GM19043 (cell line): ENCODE data around the gene NCAM1.

Experiments
- ATAC-seq: cut with Tn5 transposase; IDR thresholded peaks from one replicate; pipeline ENCODE4 v1.9.1; 2021; ENCODE audit warnings: low read depth; ENCODE audit not compliant: unreplicated experiment

Gene NCAM1

DNA sequence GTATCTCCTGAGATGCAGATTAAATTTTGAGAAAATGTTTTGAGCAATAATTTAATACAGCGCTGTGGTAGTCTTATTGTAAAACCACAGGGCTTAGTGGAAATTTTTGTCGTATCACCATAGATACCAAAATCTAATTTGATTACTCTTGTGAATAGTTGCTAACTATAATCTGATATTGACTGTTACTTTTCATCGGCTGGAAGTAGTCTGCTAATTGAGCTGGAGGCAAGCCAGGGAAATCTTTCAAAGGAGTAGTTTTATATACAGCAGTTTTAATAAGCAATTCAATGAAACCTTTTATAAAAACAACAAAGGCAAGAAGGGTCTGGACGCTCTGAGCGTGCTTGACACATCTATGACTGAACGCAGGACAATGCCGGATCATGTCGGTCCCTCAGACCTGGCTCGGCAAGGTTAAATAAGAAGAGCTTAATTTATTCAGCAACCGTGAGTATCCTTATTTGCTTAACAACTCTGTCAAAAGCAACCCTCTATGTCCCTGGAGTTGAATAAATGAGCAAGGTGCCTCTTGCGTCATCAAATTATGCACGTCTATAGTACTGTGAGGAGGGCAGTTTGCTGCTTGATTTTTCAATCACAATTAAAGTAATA lies 121.2 kb downstream of the NCAM1 start:
- no peak for ATAC-seq

DNA sequence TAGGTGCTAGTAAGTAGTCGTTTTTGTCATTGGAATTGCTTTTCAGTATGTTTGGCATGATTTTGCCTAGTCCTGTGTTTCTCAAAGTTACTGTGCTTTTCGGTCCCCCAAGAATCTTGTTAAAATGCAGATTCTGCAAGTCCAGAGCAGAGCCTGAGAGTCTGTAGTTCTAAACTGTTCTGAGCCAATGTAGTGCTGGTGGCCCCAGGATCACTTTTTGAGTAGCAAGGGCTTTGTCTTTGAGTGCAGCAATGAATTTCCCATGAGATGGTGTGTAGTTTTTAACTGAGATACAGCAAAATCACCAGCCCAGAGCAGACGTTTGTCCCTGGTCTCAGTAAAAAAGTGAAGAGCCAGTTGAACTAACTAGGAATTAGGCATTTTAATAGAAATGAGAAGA lies 122.4 kb downstream of the NCAM1 start:
- ATAC-seq, result no peak

DNA sequence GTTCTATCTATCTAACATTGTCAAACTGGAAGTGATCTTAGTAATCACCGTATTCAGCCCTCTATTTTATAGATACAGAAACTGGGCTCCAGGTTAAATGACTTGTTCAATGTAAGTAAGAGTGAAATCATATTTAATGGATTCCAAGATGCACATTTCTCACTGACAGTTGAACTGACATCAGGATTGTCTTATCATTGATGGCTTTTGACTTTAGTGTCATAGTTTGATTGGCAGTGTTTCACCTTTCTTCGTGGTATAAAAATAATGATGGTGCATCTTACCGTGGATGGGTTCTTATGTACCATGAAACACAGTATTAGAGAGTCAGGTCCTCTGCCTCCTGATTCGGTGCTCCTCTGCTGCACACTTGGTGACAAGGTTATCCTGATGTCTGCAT lies 123.1 kb downstream of the NCAM1 start:
- no peak for ATAC-seq

GRCh38 chr11:113085446-113085845 lies 124.2 kb downstream of the NCAM1 start:
- ATAC-seq, result no peak

DNA sequence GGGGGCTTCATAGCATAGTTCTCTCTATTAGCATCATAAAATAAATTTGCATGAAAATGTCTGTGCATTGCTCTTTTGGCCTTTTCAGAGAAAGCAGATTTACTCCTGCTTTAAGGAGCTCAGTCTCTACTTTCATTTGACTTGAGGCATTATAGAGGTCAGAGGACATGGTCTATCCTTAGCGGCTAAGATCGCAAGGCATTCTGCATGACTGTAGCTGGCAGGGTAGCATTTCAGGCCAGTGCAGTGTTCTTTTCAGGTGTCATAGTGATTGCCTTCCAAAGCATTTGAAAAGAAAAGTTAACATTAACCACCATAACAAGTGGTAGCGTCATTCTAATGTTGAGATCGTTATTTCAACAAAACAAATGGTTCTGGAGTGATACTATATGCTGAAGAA lies 126.5 kb downstream of the NCAM1 start:
- no peak for ATAC-seq

DNA sequence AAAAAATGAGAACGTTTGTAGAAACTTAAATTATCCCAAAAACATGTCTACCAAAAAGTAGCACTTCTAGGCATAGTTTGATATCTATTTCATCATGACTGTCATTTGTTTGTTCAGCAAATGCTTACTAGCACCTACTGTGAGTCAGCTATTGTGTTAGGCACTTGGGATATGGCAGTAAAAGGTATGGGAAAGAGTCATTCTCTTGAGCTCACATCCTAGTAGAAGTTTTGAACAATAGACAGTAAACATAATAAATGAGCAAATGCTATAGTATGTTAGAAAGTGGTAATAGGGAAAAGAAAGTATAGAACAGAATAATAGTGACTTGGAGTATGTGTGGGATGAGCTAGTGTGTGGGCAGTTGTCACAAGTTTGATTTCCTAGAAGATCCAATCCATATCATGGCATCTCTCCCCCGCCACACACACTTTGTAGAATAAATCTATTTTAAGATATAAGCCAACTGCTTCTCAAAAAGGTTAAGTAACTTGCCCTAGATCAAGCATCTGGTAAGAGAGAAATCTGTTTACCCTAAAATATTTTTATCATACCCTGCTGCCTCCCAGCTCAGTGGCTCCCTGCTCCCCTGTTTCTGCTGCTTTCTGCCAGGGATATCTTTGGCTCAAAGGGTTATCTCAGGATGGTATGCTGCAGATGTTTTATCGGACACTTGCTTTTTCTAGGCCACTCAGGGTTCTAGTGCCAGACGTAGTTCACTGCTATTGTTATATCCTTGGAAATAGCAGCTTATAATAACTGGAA lies 129.7 kb downstream of the NCAM1 start:
- no peak for ATAC-seq

DNA sequence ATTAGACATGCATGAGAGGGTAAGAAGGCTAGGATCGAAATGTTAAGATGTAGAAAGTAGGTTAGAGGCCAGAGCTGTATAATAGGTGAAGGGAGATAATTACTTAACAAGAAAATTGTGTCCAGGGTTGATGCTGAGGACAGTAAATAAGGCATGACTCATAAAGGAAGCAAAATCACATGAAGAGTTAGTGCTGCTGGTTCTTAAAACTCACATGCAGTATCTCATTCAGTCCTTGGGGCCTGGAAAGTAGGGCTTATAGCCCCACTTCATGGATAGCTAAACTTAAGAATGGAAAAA lies 130.2 kb downstream of the NCAM1 start:
- no peak for ATAC-seq

DNA sequence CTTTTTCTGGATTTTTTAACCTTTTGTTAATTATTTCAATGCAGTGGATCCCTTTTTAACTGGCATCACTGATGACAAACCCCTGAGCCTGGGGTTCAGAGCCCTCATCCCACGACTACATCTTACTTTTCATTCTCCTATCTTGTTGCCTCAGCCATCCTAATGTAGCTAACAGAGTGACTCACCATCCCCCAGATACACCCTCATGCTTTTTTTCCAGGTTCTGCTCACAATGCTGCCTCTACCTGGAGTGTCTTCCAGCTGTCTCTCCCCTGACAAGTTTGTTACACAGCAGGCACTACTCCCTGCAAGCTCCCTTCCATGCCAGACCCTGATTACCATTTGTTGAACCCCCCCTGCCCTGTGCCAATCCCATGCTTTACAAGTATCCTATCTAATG lies 135.4 kb downstream of the NCAM1 start:
- no peak for ATAC-seq

GRCh38 chr11:113103932-113104690 lies 142.9 kb downstream of the NCAM1 start:
- no peak for ATAC-seq

- no peak for ATAC-seq
Observed at GRCh38 chr11:113104691-113105251, 143.6 kb downstream of the NCAM1 start.

DNA sequence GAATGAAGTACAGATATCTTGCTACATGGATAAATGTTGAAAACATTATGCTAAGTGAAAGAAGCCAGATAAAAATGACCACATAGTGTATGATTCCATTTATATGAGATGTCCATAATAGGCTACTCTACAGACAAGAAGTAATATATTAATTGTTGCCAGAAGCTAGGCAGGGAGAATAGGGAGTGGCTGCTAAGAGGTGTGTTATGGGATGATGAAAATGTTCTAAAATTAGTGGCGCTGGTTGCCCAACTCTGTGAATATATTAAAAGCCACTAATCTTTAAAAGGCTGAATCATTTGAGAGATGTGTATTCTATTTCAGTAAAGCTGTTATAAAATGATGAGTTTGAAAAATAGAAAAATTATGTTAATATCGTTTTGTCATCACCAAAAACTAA lies 144.4 kb downstream of the NCAM1 start:
- ATAC-seq, result no peak

DNA sequence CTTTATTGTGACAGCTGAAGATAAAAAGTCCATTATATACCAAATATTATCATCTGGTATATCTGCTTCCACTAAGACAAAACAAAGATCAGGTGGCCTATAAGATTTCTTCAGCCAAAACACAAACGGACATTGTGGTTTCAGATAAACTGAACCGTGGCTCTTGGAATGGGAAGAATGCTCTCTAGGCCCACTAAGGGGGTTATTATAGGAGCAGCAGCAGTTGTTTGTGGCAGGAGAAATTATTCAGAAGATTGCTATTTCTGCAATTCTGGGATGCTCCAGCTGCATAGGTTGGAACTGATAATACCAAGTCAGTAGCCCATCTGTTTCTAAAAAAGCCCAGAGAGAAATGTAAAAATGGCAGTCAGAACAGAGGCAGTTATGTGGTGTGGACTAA lies 145.3 kb downstream of the NCAM1 start:
- no peak for ATAC-seq

GRCh38 chr11:113110046-113110445 lies 148.8 kb downstream of the NCAM1 start:
- ATAC-seq, result no peak

- no peak for ATAC-seq
Observed at GRCh38 chr11:113111156-113111555, 149.9 kb downstream of the NCAM1 start.

GRCh38 chr11:113112307-113112706 lies 151.1 kb downstream of the NCAM1 start:
- no peak for ATAC-seq

DNA sequence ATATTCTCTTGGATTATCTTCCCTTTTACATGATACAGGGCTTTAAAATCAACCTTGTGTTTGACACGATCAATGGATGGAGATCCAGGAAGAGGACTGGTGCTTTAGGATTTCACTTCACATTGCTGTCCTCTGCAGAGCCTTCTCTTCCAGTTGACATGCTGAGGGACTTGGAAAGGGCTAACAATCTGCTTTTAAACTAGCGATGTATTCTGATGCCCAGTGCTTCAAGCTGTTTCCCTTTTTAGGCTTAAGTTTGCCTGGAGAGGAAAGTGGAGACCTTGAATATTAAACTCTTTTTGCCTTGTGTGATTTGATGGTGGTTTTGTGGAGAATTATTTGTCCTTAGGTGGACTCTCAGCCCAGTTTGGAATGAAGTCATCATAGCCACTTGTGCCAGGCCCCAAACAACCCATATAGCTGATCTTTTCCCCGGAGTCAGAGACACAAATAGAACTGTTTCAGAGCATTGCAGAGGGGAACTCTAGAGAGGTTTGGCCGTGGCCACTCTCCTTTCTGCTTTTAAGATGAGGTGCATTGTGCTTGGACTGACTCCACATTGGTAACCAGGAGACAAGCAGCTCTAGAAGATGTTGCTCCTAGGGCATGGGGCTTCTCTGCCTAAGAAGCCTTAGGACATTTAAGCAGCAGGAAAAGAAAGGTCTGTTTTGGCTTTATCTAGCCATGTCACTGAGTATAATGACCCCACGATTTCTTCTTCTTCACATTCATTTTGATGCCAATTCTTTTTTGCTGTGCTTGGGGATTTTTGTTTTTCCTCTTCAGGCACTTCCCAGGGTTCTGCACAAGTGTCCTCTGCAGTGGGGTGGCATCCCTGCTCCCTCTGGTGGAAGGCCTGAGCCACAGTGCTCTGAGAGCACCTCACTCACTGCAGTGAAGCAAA lies 152.8 kb downstream of the NCAM1 start:
- ATAC-seq, result no peak

- no peak for ATAC-seq
Observed at GRCh38 chr11:113114705-113115027, 153.4 kb downstream of the NCAM1 start.

DNA sequence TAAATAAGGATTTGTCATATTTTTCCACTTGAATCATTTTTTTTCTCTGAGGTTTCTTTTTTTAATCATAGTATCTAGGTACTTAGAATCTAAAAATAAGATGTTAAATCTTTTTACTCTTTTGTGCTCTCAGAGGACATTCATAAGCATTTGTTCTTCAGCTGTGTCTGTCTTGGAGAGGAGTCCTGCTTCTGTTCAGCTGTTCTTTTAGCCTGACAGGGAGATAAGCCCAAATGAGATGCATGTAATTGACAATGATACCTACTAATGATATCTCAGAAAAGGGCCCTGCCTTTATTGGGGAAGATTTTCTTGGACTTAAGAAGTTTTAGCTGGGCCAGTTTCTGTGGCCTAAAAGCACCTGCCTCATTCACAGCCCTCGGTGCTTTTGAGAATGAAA lies 156.9 kb downstream of the NCAM1 start:
- ATAC-seq, result no peak

GRCh38 chr11:113119074-113119473 lies 157.9 kb downstream of the NCAM1 start:
- ATAC-seq, result no peak

- ATAC-seq, result no peak
Observed at GRCh38 chr11:113119966-113120736, 158.9 kb downstream of the NCAM1 start.
